GM12873 (cell line): ENCODE results near the gene PARP8.

Experiments
- CTCF ChIP-seq: IDR thresholded peaks from 2 replicates; pipeline ENCODE4 v1.5.1; 2012; ENCODE audit warnings: low read depth, mild to moderate bottlenecking, moderate library complexity, low read length, control low read depth; ENCODE audit not compliant: insufficient read depth; ENCODE audit errors: missing control alignments

Gene PARP8

GRCh38 chr5:50675385-50675784 is 8.9 kb downstream of the PARP8 start:
- no peak for TF ChIP-seq CTCF

- no peak for TF ChIP-seq CTCF
These were observed 18.3 kb downstream of the PARP8 start for GRCh38 chr5:50684721-50685120.

DNA sequence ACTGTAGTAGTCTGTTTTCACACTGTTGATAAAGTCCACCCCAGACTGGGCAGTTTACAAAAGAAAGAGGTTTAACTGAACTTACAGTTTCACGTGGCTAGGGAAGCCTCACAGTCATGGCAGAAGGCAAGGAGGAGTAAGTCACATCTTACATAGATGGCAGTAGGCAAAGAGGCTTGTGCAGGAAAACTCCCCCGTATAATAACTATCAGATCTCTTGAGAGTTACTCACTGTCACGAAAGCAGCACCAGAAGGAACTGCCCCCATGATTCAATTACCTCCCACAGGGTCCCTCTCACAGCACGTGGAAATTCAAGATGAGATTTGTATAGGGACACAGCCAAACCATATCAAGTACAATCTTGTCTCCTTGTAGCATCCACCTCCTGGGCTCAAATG is 21.1 kb downstream of the PARP8 start:
- TF ChIP-seq CTCF: no peak

- TF ChIP-seq CTCF: no peak
These were observed 25.1 kb downstream of the PARP8 start for GRCh38 chr5:50691399-50692016.

DNA sequence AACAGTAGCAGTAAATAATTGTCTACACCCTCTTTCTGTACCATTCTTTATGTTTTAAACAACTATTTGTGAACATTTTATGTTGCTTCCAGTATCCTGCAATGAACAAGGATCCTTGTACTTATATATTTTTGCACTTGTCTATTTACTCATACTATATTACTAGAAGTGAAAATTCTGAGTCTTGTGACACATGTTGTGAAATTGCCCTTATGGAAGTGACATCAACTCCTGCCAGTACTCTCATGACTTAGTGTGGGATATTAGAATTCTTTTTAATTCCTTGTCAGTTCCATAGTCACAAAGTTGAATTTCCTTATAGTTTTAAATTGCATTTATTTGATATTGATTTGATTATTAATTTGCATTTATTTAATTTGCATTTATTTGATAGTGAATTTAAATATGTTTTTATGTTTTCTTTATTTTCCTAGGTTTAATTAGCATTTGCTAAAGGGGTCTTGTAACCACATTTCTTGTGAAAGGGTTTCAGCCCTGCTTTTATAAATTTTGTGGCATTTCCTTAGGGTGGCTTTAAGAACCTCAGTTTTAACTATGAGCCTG is 27.7 kb downstream of the PARP8 start:
- no peak for TF ChIP-seq CTCF

GRCh38 chr5:50697739-50698138 is 31.3 kb downstream of the PARP8 start:
- TF ChIP-seq CTCF: no peak

DNA sequence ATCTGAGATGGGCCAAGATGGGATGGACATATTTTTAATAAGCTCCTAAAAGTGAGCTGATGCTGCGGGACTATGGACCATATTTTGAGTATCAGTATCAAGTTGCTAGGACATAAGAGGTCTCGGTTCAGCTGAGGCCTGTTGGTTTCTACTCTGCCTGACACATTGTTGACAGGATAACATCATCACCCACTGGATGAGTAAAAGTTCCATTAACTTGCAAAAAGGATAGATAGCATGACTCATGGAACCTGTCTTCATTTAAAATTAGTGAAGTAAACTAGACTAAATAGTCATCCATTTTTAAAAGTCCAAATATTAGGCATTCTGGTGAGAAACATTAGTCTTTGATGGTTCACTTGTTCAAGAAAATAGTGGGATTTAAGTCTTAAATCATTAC is 33.3 kb downstream of the PARP8 start:
- TF ChIP-seq CTCF: no peak
